ENCODE data around the gene AEBP2.

DNA sequence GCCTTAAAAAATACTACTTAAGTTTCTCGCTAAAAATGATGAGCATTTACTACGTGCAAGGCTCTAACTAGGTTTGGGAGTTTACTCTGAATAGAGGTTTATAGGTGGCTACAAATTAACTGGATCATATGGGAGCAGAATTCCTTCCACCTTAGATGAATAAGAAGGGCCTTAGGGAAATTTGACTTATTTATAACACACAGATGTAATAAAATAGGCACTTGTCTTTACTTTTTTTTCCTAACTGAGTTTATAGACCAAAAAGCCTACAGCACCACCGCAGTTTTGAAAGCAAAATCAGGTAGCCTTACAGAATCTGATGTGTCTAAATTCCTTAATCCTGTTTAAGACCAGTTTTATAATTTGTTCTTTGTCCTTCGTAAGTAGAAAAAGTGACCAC, 10.5 kb downstream of the AEBP2 start:
- TF ChIP-seq, protein P1, sequence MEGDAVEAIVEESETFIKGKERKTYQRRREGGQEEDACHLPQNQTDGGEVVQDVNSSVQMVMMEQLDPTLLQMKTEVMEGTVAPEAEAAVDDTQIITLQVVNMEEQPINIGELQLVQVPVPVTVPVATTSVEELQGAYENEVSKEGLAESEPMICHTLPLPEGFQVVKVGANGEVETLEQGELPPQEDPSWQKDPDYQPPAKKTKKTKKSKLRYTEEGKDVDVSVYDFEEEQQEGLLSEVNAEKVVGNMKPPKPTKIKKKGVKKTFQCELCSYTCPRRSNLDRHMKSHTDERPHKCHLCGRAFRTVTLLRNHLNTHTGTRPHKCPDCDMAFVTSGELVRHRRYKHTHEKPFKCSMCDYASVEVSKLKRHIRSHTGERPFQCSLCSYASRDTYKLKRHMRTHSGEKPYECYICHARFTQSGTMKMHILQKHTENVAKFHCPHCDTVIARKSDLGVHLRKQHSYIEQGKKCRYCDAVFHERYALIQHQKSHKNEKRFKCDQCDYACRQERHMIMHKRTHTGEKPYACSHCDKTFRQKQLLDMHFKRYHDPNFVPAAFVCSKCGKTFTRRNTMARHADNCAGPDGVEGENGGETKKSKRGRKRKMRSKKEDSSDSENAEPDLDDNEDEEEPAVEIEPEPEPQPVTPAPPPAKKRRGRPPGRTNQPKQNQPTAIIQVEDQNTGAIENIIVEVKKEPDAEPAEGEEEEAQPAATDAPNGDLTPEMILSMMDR (conservative IDR thresholded peaks at IDR 0.05; ENCODE audit: low read depth, low read length), result no peak
- TF ChIP-seq POLR2A (IDR thresholded peaks at IDR 0.05; ENCODE audit: low read depth, low read length) (no peak), RAD21 (IDR thresholded peaks at IDR 0.05; ENCODE audit: low read length) (no peak)

Data from IMR-90 (cell line).